ENCODE data around the gene TAX1BP1.

TAX1BP1 gene

GRCh38 chr7:27835376-27835775, 95.4 kb downstream of the TAX1BP1 start:
- H3K79me2 ChIP-seq: no peaks in the 10 kb centered on the region
- H3K27me3 ChIP-seq (ENCODE audit: control insufficient read depth, insufficient read depth, low read length): no peaks in the 10 kb centered on the region
- no peak overlapping the region for H3K4me3 ChIP-seq (ENCODE audit: low read depth, low read length)
- H2AFZ ChIP-seq: no peak overlapping the region
- no peaks in the 10 kb centered on the region for H3K36me3 ChIP-seq (ENCODE audit: control insufficient read depth, insufficient read depth, low read length)
- H3K4me1 ChIP-seq: no peaks in the 10 kb centered on the region
- no peak overlapping the region for H3K9ac ChIP-seq
- TF ChIP-seq CTCF (IDR thresholded peaks at IDR 0.05): no peak
- no peak overlapping the region for H3K4me2 ChIP-seq (ENCODE audit: low read length)
- H3K27ac ChIP-seq: no peak overlapping the region
- H3K9me3 ChIP-seq (ENCODE audit: control insufficient read depth, low read length): no peaks in the 10 kb centered on the region

GRCh38 chr7:27836536-27836935, 96.6 kb downstream of the TAX1BP1 start:
- TF ChIP-seq CTCF (IDR thresholded peaks at IDR 0.05): no peak
- Histone ChIP-seq H3K4me1 (no peaks in the 10 kb centered on the region), H3K4me2 (ENCODE audit: low read length) (no peak overlapping the region), H3K27me3 (ENCODE audit: control insufficient read depth, insufficient read depth, low read length) (no peaks in the 10 kb centered on the region), H3K9me3 (ENCODE audit: control insufficient read depth, low read length) (no peaks in the 10 kb centered on the region), H3K27ac (no peak overlapping the region), H3K9ac (no peak overlapping the region), H3K36me3 (ENCODE audit: control insufficient read depth, insufficient read depth, low read length) (no peaks in the 10 kb centered on the region), H3K79me2 (no peaks in the 10 kb centered on the region), H3K4me3 (ENCODE audit: low read depth, low read length) (no peak overlapping the region), H2AFZ (no peak overlapping the region)

GRCh38 chr7:27839099-27839498, 99.1 kb downstream of the TAX1BP1 start:
- H3K4me2 ChIP-seq (ENCODE audit: low read length): no peak overlapping the region
- no peaks in the 10 kb centered on the region for H3K9me3 ChIP-seq (ENCODE audit: control insufficient read depth, low read length)
- H3K27me3 ChIP-seq (ENCODE audit: control insufficient read depth, insufficient read depth, low read length): no peaks in the 10 kb centered on the region
- H2AFZ ChIP-seq: no peak overlapping the region
- H3K4me3 ChIP-seq (ENCODE audit: low read depth, low read length): no peak overlapping the region
- no peaks in the 10 kb centered on the region for H3K36me3 ChIP-seq (ENCODE audit: control insufficient read depth, insufficient read depth, low read length)
- TF ChIP-seq CTCF (IDR thresholded peaks at IDR 0.05): no peak
- H3K9ac ChIP-seq: no peak overlapping the region
- H3K27ac ChIP-seq: no peak overlapping the region
- H3K4me1 ChIP-seq: no peaks in the 10 kb centered on the region
- no peaks in the 10 kb centered on the region for H3K79me2 ChIP-seq

- Histone ChIP-seq H3K9me3 (ENCODE audit: control insufficient read depth, low read length) (no peaks in the 10 kb centered on the region), H3K4me1 (no peaks in the 10 kb centered on the region), H3K9ac (no peak overlapping the region), H2AFZ (no peak overlapping the region), H3K4me3 (ENCODE audit: low read depth, low read length) (no peak overlapping the region), H3K79me2 (no peaks in the 10 kb centered on the region), H3K27me3 (ENCODE audit: control insufficient read depth, insufficient read depth, low read length) (no peaks in the 10 kb centered on the region), H3K36me3 (ENCODE audit: control insufficient read depth, insufficient read depth, low read length) (no peaks in the 10 kb centered on the region), H3K27ac (no peak overlapping the region), H3K4me2 (ENCODE audit: low read length) (no peak overlapping the region)
- no peak for TF ChIP-seq CTCF (IDR thresholded peaks at IDR 0.05)
These were observed 100.4 kb downstream of the TAX1BP1 start for GRCh38 chr7:27840313-27840712.

- no peaks in the 10 kb centered on the region for H3K4me1 ChIP-seq
- H3K9me3 ChIP-seq (ENCODE audit: control insufficient read depth, low read length): no peaks in the 10 kb centered on the region
- H3K27ac ChIP-seq: no peak overlapping the region
- no peaks in the 10 kb centered on the region for H3K27me3 ChIP-seq (ENCODE audit: control insufficient read depth, insufficient read depth, low read length)
- no peaks in the 10 kb centered on the region for H3K79me2 ChIP-seq
- no peak overlapping the region for H3K9ac ChIP-seq
- H3K36me3 ChIP-seq (ENCODE audit: control insufficient read depth, insufficient read depth, low read length): no peaks in the 10 kb centered on the region
- no peak for TF ChIP-seq CTCF (IDR thresholded peaks at IDR 0.05)
- no peak overlapping the region for H3K4me3 ChIP-seq (ENCODE audit: low read depth, low read length)
- no peak overlapping the region for H3K4me2 ChIP-seq (ENCODE audit: low read length)
- H2AFZ ChIP-seq: no peak overlapping the region
These were observed 100.9 kb downstream of the TAX1BP1 start for GRCh38 chr7:27840760-27841364.

Measured in parathyroid adenoma (tissue), 2 donors.